Nephron progenitor cell (in vitro differentiated cells): Measurements from ENCODE around the gene RAMACL.

Source experiments
- DNase-seq: peaks from one replicate; pipeline ENCODE4 v3.0.0; 2021
- H3K27ac Mint-ChIP-seq: 2 replicates; pipeline ENCODE4 v1.8.0; 2021; ENCODE audit warnings: mild to moderate bottlenecking, moderate library complexity, mixed read lengths
- H3K27me3 Mint-ChIP-seq: 2 replicates; pipeline ENCODE4 v1.8.0; 2021; ENCODE audit warnings: mild to moderate bottlenecking, low read depth, mixed read lengths; ENCODE audit not compliant: poor library complexity
- H3K36me3 Mint-ChIP-seq: 2 replicates; pipeline ENCODE4 v1.8.0; 2021; ENCODE audit warnings: low read depth, mixed read lengths
- H3K4me1 Mint-ChIP-seq: 2 replicates; pipeline ENCODE4 v1.8.0; 2021; ENCODE audit warnings: mixed read lengths
- H3K4me3 Mint-ChIP-seq: 2 replicates; pipeline ENCODE4 v1.8.0; 2021; ENCODE audit warnings: mild to moderate bottlenecking, moderate library complexity, mixed read lengths
- H3K9me3 Mint-ChIP-seq: 2 replicates; pipeline ENCODE4 v1.8.0; 2021; ENCODE audit warnings: mild to moderate bottlenecking, moderate library complexity, mixed read lengths
- CTCF ChIP-seq: fragments of 200-600 bp; sonication (generic); IDR thresholded peaks from 2 replicates; pipeline ENCODE4 v1.5.0; 2021; ENCODE audit warnings: antibody characterized with exemption

Gene RAMACL

GRCh38 chr6:166595949-166596348 is 9.5 kb upstream of the RAMACL start:
- TF ChIP-seq CTCF: no peak
- Mint-ChIP-seq H3K27me3 (peaks cover 2% of the 10 kb centered on the region), H3K27ac (no peak overlapping the region), H3K9me3 (no peaks in the 10 kb centered on the region), H3K36me3 (no peaks in the 10 kb centered on the region), H3K4me1 (peaks cover 21% of the 10 kb centered on the region), H3K4me3 (no peak overlapping the region)
- DNase-seq: no peak

GRCh38 chr6:166595061-166595780 is 8.7 kb upstream of the RAMACL start:
- Mint-ChIP-seq H3K4me1 (peaks cover 22% of the 10 kb centered on the region), H3K4me3 (no peak overlapping the region), H3K27me3 (peaks cover 2% of the 10 kb centered on the region), H3K27ac (no peak overlapping the region), H3K36me3 (no peaks in the 10 kb centered on the region), H3K9me3 (no peaks in the 10 kb centered on the region)
- no peak for TF ChIP-seq CTCF
- DNase-seq: no peak

GRCh38 chr6:166592821-166593220 is 6.3 kb upstream of the RAMACL start:
- TF ChIP-seq CTCF: no peak
- H3K27ac Mint-ChIP-seq: no peak overlapping the region
- H3K27me3 Mint-ChIP-seq: peaks cover 2% of the 10 kb centered on the region
- peaks cover 21% of the 10 kb centered on the region for H3K4me1 Mint-ChIP-seq
- no peak overlapping the region for H3K4me3 Mint-ChIP-seq
- H3K36me3 Mint-ChIP-seq: no peaks in the 10 kb centered on the region
- no peak for DNase-seq
- H3K9me3 Mint-ChIP-seq: no peaks in the 10 kb centered on the region

GRCh38 chr6:166591961-166592520 is 5.6 kb upstream of the RAMACL start:
- H3K36me3 Mint-ChIP-seq: no peaks in the 10 kb centered on the region
- no peak overlapping the region for H3K4me3 Mint-ChIP-seq
- H3K27ac Mint-ChIP-seq: no peak overlapping the region
- DNase-seq: no peak
- peaks cover 20% of the 10 kb centered on the region for H3K4me1 Mint-ChIP-seq
- TF ChIP-seq CTCF: no peak
- H3K27me3 Mint-ChIP-seq: no peaks in the 10 kb centered on the region
- no peaks in the 10 kb centered on the region for H3K9me3 Mint-ChIP-seq

- no peak for TF ChIP-seq CTCF
- Mint-ChIP-seq H3K4me1 (peaks cover 20% of the 10 kb centered on the region), H3K9me3 (no peaks in the 10 kb centered on the region), H3K27me3 (peaks cover 2% of the 10 kb centered on the region), H3K27ac (no peak overlapping the region), H3K36me3 (no peaks in the 10 kb centered on the region), H3K4me3 (no peak overlapping the region)
- DNase-seq: no peak
Measured at GRCh38 chr6:166591026-166591425, 4.5 kb upstream of the RAMACL start.
